CD4-positive, alpha-beta T cell treated with Interleukin-1 beta for 1 hour (primary cell): ENCODE data around the gene MEIS1.

Experiments used
- DNase-seq, 2 donors: peaks; one replicate each; pipeline ENCODE4 v3.0.0-alpha.2; 2020 to 2022

Gene MEIS1

GRCh38 chr2:66570471-66570870, 135.5 kb downstream of the MEIS1 start:
- DNase-seq, result no peak

GRCh38 chr2:66571918-66572317, 137.0 kb downstream of the MEIS1 start:
- DNase-seq, result no peak

- DNase-seq, result no peak
Observed at GRCh38 chr2:66572391-66572790, 137.5 kb downstream of the MEIS1 start.

- no peak for DNase-seq
Observed at GRCh38 chr2:66573416-66573815, 138.5 kb downstream of the MEIS1 start.

GRCh38 chr2:66573821-66574233, 138.9 kb downstream of the MEIS1 start:
- DNase-seq, result no peak

- DNase-seq, result no peak
Observed at GRCh38 chr2:66574701-66575624, 140.0 kb downstream of the MEIS1 start.

- DNase-seq, result no peak
Observed at GRCh38 chr2:66575625-66576310, 140.8 kb downstream of the MEIS1 start.

- DNase-seq, result no peak
Observed at GRCh38 chr2:66576311-66576560, 141.3 kb downstream of the MEIS1 start.

- DNase-seq, result no peak
Observed at GRCh38 chr2:66576561-66577320, 141.8 kb downstream of the MEIS1 start.

- DNase-seq, result no peak
Observed at GRCh38 chr2:66577321-66578053, 142.6 kb downstream of the MEIS1 start.

GRCh38 chr2:66578054-66578686, 143.2 kb downstream of the MEIS1 start:
- no peak for DNase-seq

GRCh38 chr2:66578687-66579106, 143.8 kb downstream of the MEIS1 start:
- no peak for DNase-seq

GRCh38 chr2:66579186-66580126, 144.5 kb downstream of the MEIS1 start:
- DNase-seq, result no peak

GRCh38 chr2:66580166-66581049, 145.5 kb downstream of the MEIS1 start:
- no peak for DNase-seq

- DNase-seq, result no peak
Observed at GRCh38 chr2:66581339-66582103, 146.6 kb downstream of the MEIS1 start.

GRCh38 chr2:66582104-66582986, 147.4 kb downstream of the MEIS1 start:
- DNase-seq, result no peak

- DNase-seq, result no peak
Observed at GRCh38 chr2:66582987-66583880, 148.3 kb downstream of the MEIS1 start.
